Mesenchymal stem cell (in vitro differentiated cells and primary cell): ENCODE data around the gene EPB42.

Experiments
- DNase-seq: peaks from one replicate; pipeline ENCODE4 v3.0.0-alpha.2; 2013
- H2AFZ ChIP-seq: one replicate; pipeline ENCODE4 v1.6.1; 2013; ENCODE audit warnings: low read depth, mild to moderate bottlenecking, control low read depth, inconsistent platforms, low read length, moderate library complexity
- H2AK5ac ChIP-seq: 2 replicates; pipeline ENCODE4 v1.6.1; 2013; ENCODE audit warnings: low read length, moderate library complexity, mild to moderate bottlenecking, inconsistent platforms; ENCODE audit not compliant: severe bottlenecking
- H2BK120ac ChIP-seq: one replicate; pipeline ENCODE4 v1.6.1; 2013; ENCODE audit warnings: low read depth, mild to moderate bottlenecking, inconsistent platforms, low read length, moderate library complexity
- H2BK12ac ChIP-seq, 2 experiments: one replicate each; pipeline ENCODE4 v1.6.1; 2013; ENCODE audit warnings: inconsistent platforms in 2 of 2, low read length in 2 of 2, mild to moderate bottlenecking in 2 of 2, moderate library complexity in 2 of 2, control low read depth in 1 of 2
- H2BK15ac ChIP-seq: one replicate; pipeline ENCODE4 v1.6.1; 2013; ENCODE audit warnings: mild to moderate bottlenecking, low read depth, inconsistent platforms; ENCODE audit not compliant: poor library complexity, severe bottlenecking
- H2BK5ac ChIP-seq: 2 replicates; pipeline ENCODE4 v1.6.1; 2013; ENCODE audit warnings: low read depth, mild to moderate bottlenecking, low read length, control low read depth, inconsistent platforms; ENCODE audit not compliant: poor library complexity, severe bottlenecking
- H3K14ac ChIP-seq, 2 experiments: one replicate each; pipeline ENCODE4 v1.6.1; 2013; ENCODE audit warnings: inconsistent platforms in 2 of 2, low read length in 2 of 2, control low read depth in 1 of 2, mild to moderate bottlenecking in 1 of 2, moderate library complexity in 1 of 2
- H3K18ac ChIP-seq, 2 experiments: one replicate each; pipeline ENCODE4 v1.6.1; 2013; ENCODE audit warnings: inconsistent platforms in 2 of 2, low read length in 2 of 2, control low read depth in 1 of 2, low read depth in 1 of 2, mild to moderate bottlenecking in 1 of 2
- H3K23ac ChIP-seq, 2 experiments: one replicate each; pipeline ENCODE4 v1.6.1; 2013; ENCODE audit warnings: inconsistent platforms in 2 of 2, low read length in 2 of 2, mild to moderate bottlenecking in 2 of 2, moderate library complexity in 2 of 2, control low read depth in 1 of 2
- H3K27ac ChIP-seq: 2 replicates; pipeline ENCODE4 v1.5.1; 2013; ENCODE audit warnings: mild to moderate bottlenecking, moderate library complexity, low read length, control low read depth, inconsistent platforms; ENCODE audit not compliant: poor library complexity, severe bottlenecking
- H3K27me3 ChIP-seq, 2 experiments: 2 replicates each; pipeline versions ENCODE4 v1.6.1 to v1.7.0; 2013; ENCODE audit warnings: low read length in 2 of 2, mild to moderate bottlenecking in 2 of 2, moderate library complexity in 2 of 2, control low read depth in 1 of 2, inconsistent platforms in 1 of 2; ENCODE audit not compliant: control insufficient read depth in 1 of 2, insufficient read depth in 1 of 2
- H3K36me3 ChIP-seq, 2 experiments: 2 replicates each; pipeline versions ENCODE4 v1.6.1 to v1.7.0; 2013; ENCODE audit warnings: low read length in 2 of 2, control low read depth in 1 of 2, inconsistent platforms in 1 of 2, low read depth in 1 of 2, mild to moderate bottlenecking in 1 of 2; ENCODE audit not compliant: insufficient read depth in 2 of 2, control insufficient read depth in 1 of 2
- H3K4ac ChIP-seq, 2 experiments: one replicate each; pipeline ENCODE4 v1.6.1; 2013; ENCODE audit warnings: inconsistent platforms in 2 of 2, low read length in 2 of 2, mild to moderate bottlenecking in 2 of 2, moderate library complexity in 2 of 2, control low read depth in 1 of 2, low read depth in 1 of 2
- H3K4me1 ChIP-seq: 2 replicates; pipeline ENCODE4 v1.6.1; 2013; ENCODE audit warnings: low read depth, low read length, control low read depth; ENCODE audit not compliant: control insufficient read depth, insufficient read depth
- H3K4me2 ChIP-seq: 2 replicates; pipeline ENCODE4 v1.6.1; 2013; ENCODE audit warnings: low read length, mild to moderate bottlenecking, inconsistent platforms; ENCODE audit not compliant: poor library complexity, severe bottlenecking
- H3K4me3 ChIP-seq, 2 experiments: 2 replicates each; pipeline versions ENCODE4 v1.5.1 to v1.7.0; 2013; ENCODE audit warnings: low read length in 2 of 2, mild to moderate bottlenecking in 2 of 2, control low read depth in 1 of 2, low read depth in 1 of 2; ENCODE audit not compliant: insufficient read depth in 1 of 2
- H3K79me1 ChIP-seq: replicated peaks from 2 replicates; pipeline ENCODE4 v1.6.1; 2013; ENCODE audit warnings: mild to moderate bottlenecking, control low read depth, low read length, inconsistent platforms; ENCODE audit not compliant: poor library complexity, severe bottlenecking
- H3K9ac ChIP-seq: 2 replicates; pipeline ENCODE4 v1.7.0; 2013; ENCODE audit warnings: mild to moderate bottlenecking, low read length, moderate library complexity
- H3K9me3 ChIP-seq: 2 replicates; pipeline ENCODE4 v1.7.0; 2013; ENCODE audit warnings: mild to moderate bottlenecking, low read length; ENCODE audit not compliant: control insufficient read depth
- H4K8ac ChIP-seq: one replicate; pipeline ENCODE4 v1.6.1; 2013; ENCODE audit warnings: inconsistent platforms, mild to moderate bottlenecking, low read length, moderate library complexity
- H4K91ac ChIP-seq: one replicate; pipeline ENCODE4 v1.6.1; 2013; ENCODE audit warnings: mild to moderate bottlenecking, low read length, inconsistent platforms
- WGBS: methylation state at CpG from one replicate; pipeline ENCODE4 v1.1.7; 2013; ENCODE audit warnings: mixed read lengths; 5-methylcytosine and 5-hydroxymethylcytosine counted together

The EPB42 gene

GRCh38 chr15:43256341-43256740, 35.5 kb upstream of the EPB42 start:
- H4K91ac ChIP-seq: no peak overlapping the region
- H2BK12ac ChIP-seq: no peak overlapping the region
- H2AK5ac ChIP-seq: no peak overlapping the region
- 82% methylated on average over 7 of the region's 7 CpGs for WGBS
- no peaks in the 10 kb centered on the region for H3K9me3 ChIP-seq
- H4K8ac ChIP-seq: no peak overlapping the region
- no peak overlapping the region for H3K18ac ChIP-seq
- H2BK15ac ChIP-seq: no peak overlapping the region
- peaks cover 8% of the 10 kb centered on the region for H3K4me1 ChIP-seq
- no peak overlapping the region for H2BK120ac ChIP-seq
- H3K36me3 ChIP-seq: no peaks in the 10 kb centered on the region
- H3K27me3 ChIP-seq: peaks cover 9 to 74% of the 10 kb centered on the region in 2 experiments
- no peak overlapping the region for H2BK5ac ChIP-seq
- no peak overlapping the region for H3K27ac ChIP-seq
- H3K23ac ChIP-seq: no peak overlapping the region
- no peak overlapping the region for H3K4me3 ChIP-seq
- H2AFZ ChIP-seq: no peak overlapping the region
- H3K79me1 ChIP-seq: no peaks in the 10 kb centered on the region
- no peak overlapping the region for H3K14ac ChIP-seq
- no peak overlapping the region for H3K4me2 ChIP-seq
- DNase-seq: no peak
- no peak overlapping the region for H3K9ac ChIP-seq
- no peak overlapping the region for H3K4ac ChIP-seq

DNA sequence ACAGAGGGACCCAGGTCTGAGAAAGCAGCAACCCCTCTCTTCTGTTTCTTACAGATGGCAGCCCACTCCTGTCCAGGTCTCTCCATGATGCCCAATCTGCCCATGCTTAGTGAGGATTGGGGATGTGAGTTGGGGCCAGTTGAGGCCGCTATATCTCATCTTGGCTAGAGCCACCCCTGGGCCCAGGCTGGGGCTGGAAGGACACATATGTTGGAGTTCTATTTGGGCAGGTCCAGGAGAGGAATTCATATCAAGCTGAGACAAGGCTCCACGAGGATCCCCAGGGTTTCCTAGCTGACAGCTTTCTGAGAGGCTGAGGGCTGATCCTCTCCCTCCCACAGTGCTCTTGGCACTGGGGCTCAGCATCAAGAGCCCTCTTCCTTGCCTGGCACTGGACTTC, 34.6 kb upstream of the EPB42 start:
- no peak overlapping the region for H2BK120ac ChIP-seq
- no peak overlapping the region for H3K9ac ChIP-seq
- H3K27ac ChIP-seq: no peak overlapping the region
- no peak overlapping the region for H2AFZ ChIP-seq
- no peak overlapping the region for H3K4me2 ChIP-seq
- whole genome bisulfite sequencing: 80% methylated on average over 2 of the region's 2 CpGs
- H4K8ac ChIP-seq: no peak overlapping the region
- H3K18ac ChIP-seq: no peak overlapping the region
- H2BK5ac ChIP-seq: no peak overlapping the region
- no peaks in the 10 kb centered on the region for H3K9me3 ChIP-seq
- H3K4me3 ChIP-seq: no peak overlapping the region
- H3K4ac ChIP-seq: no peak overlapping the region
- no peaks in the 10 kb centered on the region for H3K36me3 ChIP-seq
- no peak overlapping the region for H3K14ac ChIP-seq
- H3K23ac ChIP-seq: no peak overlapping the region
- no peak overlapping the region for H2BK12ac ChIP-seq
- DNase-seq: no peak
- no peak overlapping the region for H4K91ac ChIP-seq
- H2BK15ac ChIP-seq: no peak overlapping the region
- H3K79me1 ChIP-seq: no peaks in the 10 kb centered on the region
- peaks cover 8% of the 10 kb centered on the region for H3K4me1 ChIP-seq
- H2AK5ac ChIP-seq: no peak overlapping the region
- peaks cover 9 to 67% of the 10 kb centered on the region in 2 experiments for H3K27me3 ChIP-seq

DNA sequence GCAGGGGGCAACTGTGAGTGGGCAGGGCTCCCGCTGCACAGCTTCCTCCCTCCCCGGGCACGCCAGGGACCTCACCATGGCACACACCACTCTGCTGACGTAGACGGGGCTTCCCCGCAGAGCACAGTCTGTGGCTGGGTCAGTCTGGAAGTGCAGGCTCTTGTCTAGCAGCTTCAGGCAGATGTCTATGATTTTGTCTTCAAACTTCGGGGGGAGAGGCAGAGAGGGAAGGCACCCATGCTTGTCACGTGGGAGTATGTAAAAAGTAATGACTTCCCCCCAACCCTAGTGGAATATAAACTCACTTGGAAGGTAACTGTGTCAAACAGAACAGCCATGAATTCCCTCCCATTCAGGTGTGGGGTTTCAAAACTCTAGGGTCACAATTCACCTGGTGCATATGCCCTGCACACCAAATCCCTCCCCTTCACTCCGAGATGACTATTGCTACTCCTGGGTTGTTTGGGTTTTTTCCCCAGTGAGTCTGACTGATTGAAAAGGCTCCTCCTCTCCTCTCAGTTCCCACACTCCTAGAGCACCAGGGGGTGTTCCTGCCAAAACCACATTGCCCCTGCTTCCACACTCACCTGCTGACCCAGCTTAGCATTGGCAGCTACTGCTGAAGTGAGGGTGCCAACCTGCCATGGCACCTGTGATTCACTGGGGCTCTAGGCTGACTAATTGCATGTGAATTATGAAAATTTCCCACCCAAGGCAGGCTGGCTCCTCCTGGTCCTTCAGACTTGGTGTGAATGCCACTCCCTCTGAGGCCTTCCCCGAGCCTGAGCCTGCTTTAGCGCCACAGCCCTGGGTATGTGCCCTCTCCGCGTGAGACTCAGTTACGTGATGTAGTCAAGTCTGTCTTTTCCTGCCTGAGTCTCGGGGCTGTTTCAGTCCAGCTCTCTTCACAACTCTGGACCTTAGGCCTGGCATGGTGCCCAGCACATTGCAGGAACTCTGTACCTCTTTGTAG, 32.9 kb upstream of the EPB42 start:
- Histone ChIP-seq H3K4me1 (peaks cover 15% of the 10 kb centered on the region), H3K14ac (no peak overlapping the region), H3K36me3 (no peaks in the 10 kb centered on the region), H3K27me3 (peaks cover 4 to 58% of the 10 kb centered on the region in 2 experiments), H2BK12ac (no peak overlapping the region), H3K79me1 (no peaks in the 10 kb centered on the region), H4K8ac (no peak overlapping the region), H3K9me3 (no peaks in the 10 kb centered on the region), H4K91ac (no peak overlapping the region), H3K4ac (no peak overlapping the region), H2BK15ac (no peak overlapping the region), H2BK5ac (no peak overlapping the region), H3K4me2 (no peak overlapping the region), H3K27ac (no peak overlapping the region), H2BK120ac (no peak overlapping the region), H3K18ac (no peak overlapping the region), H3K23ac (no peak overlapping the region), H2AK5ac (no peak overlapping the region), H2AFZ (no peak overlapping the region), H3K9ac (no peak overlapping the region), H3K4me3 (no peak overlapping the region)
- peak; percentile 11 for DNase-seq
- WGBS: 74% methylated on average over 13 of the region's 15 CpGs

- Histone ChIP-seq H3K27me3 (peaks cover 0 to 49% of the 10 kb centered on the region in 2 experiments), H3K27ac (no peak overlapping the region), H2AK5ac (no peak overlapping the region), H4K8ac (no peak overlapping the region), H3K4me2 (no peak overlapping the region), H2AFZ (no peak overlapping the region), H3K14ac (no peak overlapping the region), H2BK15ac (no peak overlapping the region), H2BK12ac (no peak overlapping the region), H4K91ac (no peak overlapping the region), H3K9ac (no peak overlapping the region), H2BK5ac (no peak overlapping the region), H3K4me1 (peaks cover 15% of the 10 kb centered on the region), H2BK120ac (no peak overlapping the region), H3K18ac (no peak overlapping the region), H3K4ac (no peak overlapping the region), H3K79me1 (no peaks in the 10 kb centered on the region), H3K36me3 (no peaks in the 10 kb centered on the region), H3K4me3 (no peak overlapping the region), H3K23ac (no peak overlapping the region), H3K9me3 (no peaks in the 10 kb centered on the region)
- 74% methylated on average over 4 of the region's 4 CpGs for WGBS
- no peak for DNase-seq
Measured at GRCh38 chr15:43251871-43252250, 31.0 kb upstream of the EPB42 start.
